HepG2 (cell line): ENCODE measurements around the gene NEDD4L.

ENCODE experiments used
- ELK4 ChIP-seq: sonication (generic); formaldehyde crosslinking; IDR thresholded peaks from 2 replicates; pipeline ENCODE4 v1.9.0; 2021; ENCODE audit warnings: missing genetic modification reagents, borderline replicate concordance
- FOXK1 ChIP-seq: sonication (generic); formaldehyde crosslinking; IDR thresholded peaks from 2 replicates; pipeline ENCODE4 v1.4.0; 2020; ENCODE audit warnings: low read depth, missing genetic modification reagents, borderline replicate concordance
- FOXO4 ChIP-seq: sonication (generic); formaldehyde crosslinking; conservative IDR thresholded peaks from 2 replicates; pipeline ENCODE4 v1.8.1; 2023; ENCODE audit warnings: missing genetic modification reagents
- TCF7L2 ChIP-seq: IDR thresholded peaks from 2 replicates; pipeline ENCODE4 v1.6.1; 2011; ENCODE audit warnings: mild to moderate bottlenecking, low read depth, low read length, moderate library complexity

- TF ChIP-seq FOXO4 (CRISPR knock-in tag) (no peak), TCF7L2 (no peak), ELK4 (CRISPR knock-in tag) (no peak), FOXK1 (CRISPR knock-in tag) (no peak)
Measured at GRCh38 chr18:58196164-58196563, 152.1 kb downstream of the NEDD4L start.
